Osteoblast (primary cell): ENCODE measurements around the gene OR1J4. TPM values are rescaled to one million over a fixed set of nuclear protein-coding genes. Genes with fewer than 3 reads are reported as not detected.
A peak's percentile ranks its signal among the peaks of the same experiment; 100 is the strongest.

Source experiments
- DNase-seq: peaks from one replicate; pipeline ENCODE4 v3.0.0; 2011; ENCODE audit warnings: low spot score, mixed read lengths; ENCODE audit not compliant: insufficient read length; ENCODE audit errors: missing footprints
- H2AFZ ChIP-seq: 2 replicates; pipeline ENCODE4 v1.6.0; 2011; ENCODE audit warnings: mild to moderate bottlenecking, low read length
- H3K27ac ChIP-seq: 2 replicates; pipeline ENCODE4 v1.5.1; 2011; ENCODE audit warnings: mild to moderate bottlenecking, low read depth, low read length, moderate library complexity
- H3K27me3 ChIP-seq: 2 replicates; pipeline ENCODE4 v1.6.0; 2012; ENCODE audit warnings: mild to moderate bottlenecking, control low read depth, inconsistent platforms, low read length, moderate library complexity; ENCODE audit not compliant: insufficient read depth
- H3K36me3 ChIP-seq: 2 replicates; pipeline ENCODE4 v1.5.1; 2011; ENCODE audit warnings: mild to moderate bottlenecking, low read length, control low read depth, moderate library complexity; ENCODE audit not compliant: insufficient read depth
- H3K4me1 ChIP-seq: 2 replicates; pipeline ENCODE4 v1.5.1; 2011; ENCODE audit warnings: mild to moderate bottlenecking, low read length, control low read depth, moderate library complexity; ENCODE audit not compliant: insufficient read depth
- H3K4me2 ChIP-seq: 2 replicates; pipeline ENCODE4 v1.6.0; 2011; ENCODE audit warnings: mild to moderate bottlenecking, low read length; ENCODE audit not compliant: insufficient read depth
- H3K4me3 ChIP-seq: fragments of 200-600 bp; sonication (generic); 3 replicates; pipeline ENCODE4 v1.5.1; 2012; ENCODE audit warnings: mild to moderate bottlenecking, low read length, inconsistent platforms; ENCODE audit not compliant: insufficient read depth
- H3K79me2 ChIP-seq: 2 replicates; pipeline ENCODE4 v1.6.0; 2012; ENCODE audit warnings: mild to moderate bottlenecking, low read length, control low read depth, inconsistent platforms; ENCODE audit not compliant: insufficient read depth
- H3K9me3 ChIP-seq: 2 replicates; pipeline ENCODE4 v1.5.1; 2011; ENCODE audit warnings: low read depth, low read length, control low read depth
- H4K20me1 ChIP-seq: 2 replicates; pipeline ENCODE4 v1.6.0; 2012; ENCODE audit warnings: mild to moderate bottlenecking, low read length, control low read depth; ENCODE audit not compliant: insufficient read depth
- CTCF ChIP-seq: IDR thresholded peaks from 2 replicates; pipeline ENCODE4 v1.5.1; 2011; ENCODE audit warnings: mild to moderate bottlenecking, low read depth, low read length, moderate library complexity; ENCODE audit errors: extremely low read depth
- total RNA-seq: library from RNA; depleted of rRNA; stranded (reverse); fragments of >200 nt; gene quantifications from 2 replicates; pipeline ENCODE4 v1.2.3, GENCODE V29; 2012

The OR1J4 gene
- total RNA-seq: not detected in 2 replicates

- Histone ChIP-seq H3K27ac (no peak within 1 kb of the TSS), H3K4me3 (no peak within 1 kb of the TSS), H3K4me1 (no peaks in the 10 kb centered on the region), H3K36me3 (no peaks in the 10 kb centered on the region), H2AFZ (no peak within 1 kb of the TSS), H3K27me3 (no peaks in the 10 kb centered on the region), H4K20me1 (no peaks in the 10 kb centered on the region), H3K9me3 (no peaks in the 10 kb centered on the region), H3K4me2 (no peak within 1 kb of the TSS), H3K79me2 (no peaks in the 10 kb centered on the region)
- peak; percentile 14 for DNase-seq
- no peak for TF ChIP-seq CTCF
Measured at GRCh38 chr9:122518841-122519240, at the start of gene OR1J4. Gene OR1J4 (plus strand): TSS chr9:122519141. CDS start chr9:122519141, 0 bp downstream.

GRCh38 chr9:122474561-122474960 is 44.4 kb upstream of the OR1J4 start:
- Histone ChIP-seq H3K4me3 (no peak overlapping the region), H3K27me3 (peaks cover 10% of the 10 kb centered on the region), H3K4me1 (no peaks in the 10 kb centered on the region), H3K36me3 (no peaks in the 10 kb centered on the region), H3K27ac (no peak overlapping the region), H4K20me1 (no peaks in the 10 kb centered on the region), H3K79me2 (no peaks in the 10 kb centered on the region), H3K9me3 (no peaks in the 10 kb centered on the region), H3K4me2 (no peak overlapping the region), H2AFZ (no peak overlapping the region)
- no peak for DNase-seq
- no peak for TF ChIP-seq CTCF

GRCh38 chr9:122475717-122476116 is 43.2 kb upstream of the OR1J4 start:
- Histone ChIP-seq H3K4me3 (no peak overlapping the region), H3K9me3 (no peaks in the 10 kb centered on the region), H3K36me3 (no peaks in the 10 kb centered on the region), H3K4me2 (no peak overlapping the region), H4K20me1 (no peaks in the 10 kb centered on the region), H3K27me3 (peaks cover 12% of the 10 kb centered on the region), H3K79me2 (no peaks in the 10 kb centered on the region), H3K27ac (no peak overlapping the region), H2AFZ (no peak overlapping the region), H3K4me1 (no peaks in the 10 kb centered on the region)
- DNase-seq: no peak
- TF ChIP-seq CTCF: no peak

GRCh38 chr9:122477346-122477745 is 41.6 kb upstream of the OR1J4 start:
- no peak for TF ChIP-seq CTCF
- Histone ChIP-seq H3K27me3 (peaks cover 12% of the 10 kb centered on the region), H3K9me3 (no peaks in the 10 kb centered on the region), H3K4me2 (no peak overlapping the region), H3K4me1 (no peaks in the 10 kb centered on the region), H2AFZ (no peak overlapping the region), H3K27ac (no peak overlapping the region), H4K20me1 (no peaks in the 10 kb centered on the region), H3K4me3 (no peak overlapping the region), H3K79me2 (no peaks in the 10 kb centered on the region), H3K36me3 (no peaks in the 10 kb centered on the region)
- no peak for DNase-seq
